Astrocyte of the cerebellum (primary cell): ENCODE measurements around the gene MYO3B.

Experiments
- DNase-seq: peaks from one replicate; pipeline ENCODE4 v3.0.0-alpha.2; 2011; ENCODE audit warnings: low read depth
- H3K4me3 ChIP-seq: 2 replicates; pipeline ENCODE4 v1.5.1; 2011; ENCODE audit warnings: mild to moderate bottlenecking, low read depth, low read length, moderate library complexity
- in situ Hi-C: cut with HindIII; loops from 2 replicates; pipeline ENCODE4 v1.10.0; 2017; ENCODE audit warnings: low sequenced_read_pairs
- TF ChIP-seq, protein P1 (sequence below): IDR thresholded peaks from 2 replicates; pipeline ENCODE4 v1.5.1; 2012; ENCODE audit warnings: low read length, low read depth, moderate library complexity, mild to moderate bottlenecking; ENCODE audit errors: missing control alignments

The MYO3B gene

DNA sequence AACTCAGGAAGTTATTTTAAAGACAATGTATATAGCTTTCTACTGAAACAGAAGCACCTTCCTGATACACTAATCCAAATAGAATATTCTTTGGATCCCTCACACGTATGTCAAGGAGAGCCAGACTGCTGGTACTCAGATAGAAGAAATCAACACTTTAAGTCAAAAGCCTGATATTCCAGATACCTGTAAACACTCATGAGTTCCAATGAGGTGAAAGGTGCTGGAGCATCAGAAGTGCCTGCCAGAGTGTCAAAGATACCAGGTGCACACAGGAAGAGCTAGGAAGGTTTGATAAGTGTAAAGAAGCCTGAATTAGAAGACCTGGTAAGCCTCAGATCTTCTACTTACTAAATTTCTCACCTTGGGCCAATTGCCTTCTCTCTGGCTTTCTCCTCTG, 310.9 kb downstream of the MYO3B start:
- in situ Hi-C loops = loop anchor here (5.0 kb wide), 1 partner anchor 37 kb away; no protein-coding TSS in a partner anchor
- H3K4me3 ChIP-seq = no peak overlapping the region
- TF ChIP-seq, protein P1, sequence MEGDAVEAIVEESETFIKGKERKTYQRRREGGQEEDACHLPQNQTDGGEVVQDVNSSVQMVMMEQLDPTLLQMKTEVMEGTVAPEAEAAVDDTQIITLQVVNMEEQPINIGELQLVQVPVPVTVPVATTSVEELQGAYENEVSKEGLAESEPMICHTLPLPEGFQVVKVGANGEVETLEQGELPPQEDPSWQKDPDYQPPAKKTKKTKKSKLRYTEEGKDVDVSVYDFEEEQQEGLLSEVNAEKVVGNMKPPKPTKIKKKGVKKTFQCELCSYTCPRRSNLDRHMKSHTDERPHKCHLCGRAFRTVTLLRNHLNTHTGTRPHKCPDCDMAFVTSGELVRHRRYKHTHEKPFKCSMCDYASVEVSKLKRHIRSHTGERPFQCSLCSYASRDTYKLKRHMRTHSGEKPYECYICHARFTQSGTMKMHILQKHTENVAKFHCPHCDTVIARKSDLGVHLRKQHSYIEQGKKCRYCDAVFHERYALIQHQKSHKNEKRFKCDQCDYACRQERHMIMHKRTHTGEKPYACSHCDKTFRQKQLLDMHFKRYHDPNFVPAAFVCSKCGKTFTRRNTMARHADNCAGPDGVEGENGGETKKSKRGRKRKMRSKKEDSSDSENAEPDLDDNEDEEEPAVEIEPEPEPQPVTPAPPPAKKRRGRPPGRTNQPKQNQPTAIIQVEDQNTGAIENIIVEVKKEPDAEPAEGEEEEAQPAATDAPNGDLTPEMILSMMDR = no peak
- no peak for DNase-seq

DNA sequence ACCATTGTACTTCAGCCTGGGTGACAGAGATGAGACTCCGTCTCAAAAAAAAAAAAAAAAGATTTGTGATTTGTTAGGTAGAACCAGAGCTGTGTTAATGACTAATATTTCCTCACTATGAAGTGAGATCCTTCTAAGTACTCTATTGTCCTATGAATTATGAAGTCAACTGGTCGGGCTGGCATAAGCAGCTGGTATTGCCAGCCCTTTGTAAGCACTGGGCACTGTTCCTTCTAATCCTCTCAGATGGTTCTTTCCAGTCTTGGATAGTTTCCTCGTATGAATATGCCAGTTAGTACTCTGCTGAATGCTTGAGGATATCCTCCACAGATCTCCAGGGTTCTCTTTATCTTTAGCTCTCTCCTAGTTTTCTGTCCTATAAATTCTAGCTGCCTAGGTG, 314.1 kb downstream of the MYO3B start:
- in situ Hi-C loops = no loop called here
- H3K4me3 ChIP-seq = no peak overlapping the region
- no peak for DNase-seq
- TF ChIP-seq, protein P1 = no peak

DNA sequence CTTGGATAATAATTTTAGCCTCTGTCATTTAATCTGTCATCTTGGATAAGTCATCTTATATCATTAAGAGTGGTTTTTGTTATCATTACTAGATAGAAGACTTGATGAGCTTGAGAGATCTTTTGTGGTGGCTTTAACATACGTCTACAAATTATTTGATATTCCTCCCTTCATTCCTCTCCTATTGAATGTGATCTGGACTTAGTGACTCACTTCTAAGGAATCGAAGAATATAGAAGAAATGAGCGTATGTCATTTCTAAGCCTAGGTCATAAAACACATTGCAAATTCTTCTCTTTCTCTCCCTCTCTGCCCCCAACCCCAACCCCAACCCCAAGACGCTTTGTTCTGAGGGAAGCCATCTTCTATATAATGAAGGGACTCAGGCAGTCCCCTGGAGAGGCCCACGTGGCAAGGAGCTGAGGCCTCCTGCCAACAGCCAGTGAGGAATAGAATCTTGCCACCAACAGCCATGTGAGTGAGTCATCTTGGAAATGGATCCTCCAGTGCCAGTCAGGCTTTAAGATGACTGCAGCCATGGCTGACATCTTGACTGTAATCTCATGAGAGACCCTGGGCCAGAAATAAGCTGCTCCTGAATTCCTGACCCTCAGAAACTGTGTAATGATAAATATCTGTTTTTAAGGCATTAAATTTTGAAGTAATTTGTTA, 315.6 kb downstream of the MYO3B start:
- in situ Hi-C loops = no loop called here
- DNase-seq = no peak
- no peak overlapping the region for H3K4me3 ChIP-seq
- TF ChIP-seq, protein P1 = no peak

DNA sequence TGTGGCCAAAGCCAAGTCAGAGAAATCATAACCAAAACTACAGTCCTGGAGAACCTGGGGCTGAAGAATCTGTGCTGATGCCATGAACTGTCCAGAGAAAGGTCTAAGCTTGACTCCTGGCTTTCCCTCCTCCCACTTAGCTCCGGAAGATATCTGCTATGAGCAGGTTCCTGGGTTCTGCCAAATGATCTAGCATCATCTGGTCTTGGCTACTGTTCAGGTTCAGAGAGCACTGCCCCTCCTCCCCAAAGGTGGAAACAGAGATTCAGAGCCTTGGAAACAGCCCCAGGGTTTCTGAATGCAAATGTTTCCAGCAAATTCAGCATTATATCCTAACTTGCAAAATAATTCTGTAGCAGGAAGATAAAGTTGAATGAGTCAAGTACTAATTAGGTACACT, 317.9 kb downstream of the MYO3B start:
- in situ Hi-C loops = no loop called here
- TF ChIP-seq, protein P1 = no peak
- H3K4me3 ChIP-seq = no peak overlapping the region
- DNase-seq = no peak

DNA sequence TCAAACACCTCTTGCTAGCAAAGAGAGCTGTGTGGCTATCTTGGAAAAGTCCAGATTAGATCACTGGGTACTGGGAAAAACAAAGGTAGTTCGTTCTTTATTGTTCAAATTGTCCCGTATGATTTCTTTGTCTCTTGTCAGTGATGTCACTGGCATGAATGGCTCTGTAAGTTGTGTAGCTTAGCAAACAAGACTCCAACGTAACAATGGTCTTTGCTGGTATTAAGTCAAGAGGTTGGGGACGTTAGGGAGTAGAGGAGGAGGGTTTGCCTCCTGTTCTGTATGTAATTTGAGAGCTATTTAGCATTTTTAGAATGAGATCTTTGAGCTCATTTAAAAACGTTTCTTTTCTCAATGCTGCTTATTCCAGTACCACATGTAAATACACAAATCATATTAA, 320.7 kb downstream of the MYO3B start:
- no peak for DNase-seq
- no peak overlapping the region for H3K4me3 ChIP-seq
- TF ChIP-seq, protein P1 = no peak
- in situ Hi-C loops = no loop called here

DNA sequence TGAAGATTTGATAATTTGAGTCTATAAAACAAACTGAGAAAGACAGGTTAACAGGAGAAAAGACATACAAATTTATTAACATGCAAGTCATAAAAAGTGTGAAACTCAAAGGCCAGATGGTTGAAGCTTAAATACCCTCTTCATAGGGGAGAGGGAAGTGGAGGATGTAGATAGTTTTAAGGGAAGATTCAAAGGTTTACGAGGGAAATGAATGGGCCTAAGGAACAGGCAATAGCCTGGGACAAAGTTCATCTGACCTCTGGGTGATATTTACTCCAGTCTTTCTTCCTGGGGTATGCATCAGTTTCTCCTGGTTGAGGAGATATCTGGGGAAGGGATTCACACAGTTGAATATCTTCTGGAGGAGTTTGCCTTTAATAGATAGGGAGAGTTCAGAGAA, 322.2 kb downstream of the MYO3B start:
- DNase-seq = no peak
- TF ChIP-seq, protein P1 = no peak
- no peak overlapping the region for H3K4me3 ChIP-seq
- in situ Hi-C loops = no loop called here
